H9 (cell line): Measurements from ENCODE around the gene SEMA7A. TPM values are rescaled to one million over a fixed set of nuclear protein-coding genes. Genes with fewer than 3 reads are reported as not detected.

Experiments used
- DNase-seq: peaks from one replicate; pipeline ENCODE4 v3.0.0-alpha.2; 2017
- H2AFZ ChIP-seq: one replicate; pipeline ENCODE4 v1.6.1; 2013; ENCODE audit warnings: mild to moderate bottlenecking, low read length, control low read depth, moderate library complexity
- H2AK5ac ChIP-seq: 2 replicates; pipeline ENCODE4 v1.6.1; 2013; ENCODE audit warnings: low read length, control low read depth, mixed read lengths; ENCODE audit not compliant: insufficient read length
- H2BK120ac ChIP-seq: one replicate; pipeline ENCODE4 v1.6.1; 2013; ENCODE audit warnings: low read depth, mild to moderate bottlenecking, low read length, control low read depth, inconsistent platforms; ENCODE audit not compliant: poor library complexity, severe bottlenecking
- H2BK12ac ChIP-seq: 2 replicates; pipeline ENCODE4 v1.6.1; 2013; ENCODE audit warnings: low read length, control low read depth, mixed read lengths, low read depth; ENCODE audit not compliant: insufficient read length
- H2BK15ac ChIP-seq: 2 replicates; pipeline ENCODE4 v1.6.1; 2013; ENCODE audit warnings: low read depth, low read length, control low read depth
- H2BK20ac ChIP-seq: one replicate; pipeline ENCODE4 v1.6.1; 2013; ENCODE audit warnings: low read depth, mild to moderate bottlenecking, low read length, control low read depth, inconsistent platforms; ENCODE audit not compliant: poor library complexity, severe bottlenecking
- H2BK5ac ChIP-seq: 2 replicates; pipeline ENCODE4 v1.6.1; 2013; ENCODE audit warnings: low read length, control low read depth, mixed read lengths; ENCODE audit not compliant: insufficient read length
- H3K14ac ChIP-seq: 2 replicates; pipeline ENCODE4 v1.6.1; 2013; ENCODE audit warnings: low read length, control low read depth; ENCODE audit not compliant: insufficient read depth
- H3K18ac ChIP-seq: 2 replicates; pipeline ENCODE4 v1.6.1; 2013; ENCODE audit warnings: low read depth, mild to moderate bottlenecking, mixed read lengths, low read length, control low read depth; ENCODE audit not compliant: insufficient read length
- H3K23ac ChIP-seq: 2 replicates; pipeline ENCODE4 v1.6.1; 2013; ENCODE audit warnings: low read length, control low read depth, mixed read lengths, low read depth; ENCODE audit not compliant: insufficient read length
- H3K23me2 ChIP-seq: 2 replicates; pipeline ENCODE4 v1.6.1; 2013; ENCODE audit warnings: low read depth, mild to moderate bottlenecking, mixed read lengths, low read length, control low read depth; ENCODE audit not compliant: insufficient read length, poor library complexity, severe bottlenecking
- H3K27ac ChIP-seq: 2 replicates; pipeline ENCODE4 v1.5.1; 2013; ENCODE audit warnings: low read length, control low read depth, mixed read lengths, low read depth; ENCODE audit not compliant: insufficient read length
- H3K27me3 ChIP-seq: 2 replicates; pipeline ENCODE4 v1.6.1; 2013; ENCODE audit warnings: low read length, control low read depth, inconsistent platforms; ENCODE audit not compliant: insufficient read depth
- H3K4ac ChIP-seq: 2 replicates; pipeline ENCODE4 v1.6.1; 2013; ENCODE audit warnings: low read depth, mild to moderate bottlenecking, control low read depth, inconsistent platforms, low read length, moderate library complexity
- H3K4me1 ChIP-seq: 2 replicates; pipeline ENCODE4 v1.6.1; 2013; ENCODE audit warnings: low read length, control low read depth, inconsistent platforms; ENCODE audit not compliant: insufficient read depth
- H3K4me2 ChIP-seq: 2 replicates; pipeline ENCODE4 v1.6.1; 2013; ENCODE audit warnings: low read length, control low read depth, mixed read lengths; ENCODE audit not compliant: insufficient read length, insufficient read depth
- H3K56ac ChIP-seq: 2 replicates; pipeline ENCODE4 v1.6.1; 2013; ENCODE audit warnings: low read depth, mild to moderate bottlenecking, mixed read lengths, low read length, control low read depth; ENCODE audit not compliant: insufficient read length
- H3K79me1 ChIP-seq: 2 replicates; pipeline ENCODE4 v1.6.1; 2013; ENCODE audit warnings: low read depth, mild to moderate bottlenecking, moderate library complexity, low read length, control low read depth, inconsistent platforms; ENCODE audit not compliant: insufficient read depth, poor library complexity, severe bottlenecking
- H3K79me2 ChIP-seq: 2 replicates; pipeline ENCODE4 v1.6.1; 2013; ENCODE audit warnings: low read length, control low read depth, inconsistent platforms; ENCODE audit not compliant: insufficient read depth
- H3K9ac ChIP-seq: 2 replicates; pipeline ENCODE4 v1.6.1; 2013; ENCODE audit warnings: low read length, control low read depth, mixed read lengths; ENCODE audit not compliant: insufficient read length; ENCODE audit errors: extremely low read depth
- H3K9me3 ChIP-seq: one replicate; pipeline ENCODE4 v1.6.1; 2013; ENCODE audit warnings: low read depth, low read length, inconsistent platforms; ENCODE audit not compliant: control insufficient read depth
- H3T11ph ChIP-seq: one replicate; pipeline ENCODE4 v1.6.1; 2013; ENCODE audit warnings: mild to moderate bottlenecking, low read length, control low read depth, inconsistent platforms
- H4K20me1 ChIP-seq: one replicate; pipeline ENCODE4 v1.6.1; 2013; ENCODE audit not compliant: control insufficient read depth, insufficient read length, insufficient read depth
- H4K5ac ChIP-seq: 2 replicates; pipeline ENCODE4 v1.6.1; 2013; ENCODE audit warnings: low read depth, mild to moderate bottlenecking, mixed read lengths, low read length, control low read depth; ENCODE audit not compliant: insufficient read length
- H4K8ac ChIP-seq: replicated peaks from 2 replicates; pipeline ENCODE4 v1.6.1; 2013; ENCODE audit warnings: low read length, control low read depth, mixed read lengths, low read depth; ENCODE audit not compliant: insufficient read length
- H4K91ac ChIP-seq: 2 replicates; pipeline ENCODE4 v1.6.1; 2013; ENCODE audit warnings: low read depth, mild to moderate bottlenecking, moderate library complexity, mixed read lengths, low read length, control low read depth; ENCODE audit not compliant: insufficient read length
- H3K27ac Mint-ChIP-seq, 3 experiments: 2 replicates in 2 of 3; 3 replicates in 1 of 3; pipeline ENCODE4 v1.8.0; 2020 to 2021; ENCODE audit warnings: mixed read lengths in 3 of 3, mild to moderate bottlenecking in 1 of 3, moderate library complexity in 1 of 3
- H3K27me3 Mint-ChIP-seq: 2 replicates; pipeline ENCODE4 v1.8.0; 2021; ENCODE audit warnings: low read depth, mild to moderate bottlenecking, moderate library complexity, mixed read lengths
- H3K36me3 Mint-ChIP-seq, 3 experiments: 2 replicates in 2 of 3; 3 replicates in 1 of 3; pipeline ENCODE4 v1.8.0; 2020 to 2021; ENCODE audit warnings: low read depth in 3 of 3, mixed read lengths in 3 of 3; ENCODE audit not compliant: insufficient read depth in 1 of 3
- H3K4me1 Mint-ChIP-seq, 2 experiments: 2 replicates each; pipeline ENCODE4 v1.8.0; 2020; ENCODE audit warnings: mixed read lengths in 2 of 2
- H3K4me3 Mint-ChIP-seq, 2 experiments: 2 replicates in 1 of 2; 3 replicates in 1 of 2; pipeline ENCODE4 v1.8.0; 2020 to 2021; ENCODE audit warnings: mild to moderate bottlenecking in 2 of 2, mixed read lengths in 2 of 2, moderate library complexity in 1 of 2
- H3K9me3 Mint-ChIP-seq, 2 experiments: 2 replicates in 1 of 2; 3 replicates in 1 of 2; pipeline ENCODE4 v1.8.0; 2020; ENCODE audit warnings: mild to moderate bottlenecking in 2 of 2, mixed read lengths in 2 of 2, moderate library complexity in 1 of 2
- WGBS: extraction: QIAGEN DNeasy Blood & Tissue Kit; methylation state at CpG from one replicate; pipeline ENCODE4 v1.1.7; 2013; ENCODE audit warnings: missing lambda C conversion rate, low lambda C conversion rate, mixed read lengths; ENCODE audit not compliant: insufficient read length; ENCODE audit errors: extremely low coverage; 5-methylcytosine and 5-hydroxymethylcytosine counted together
- total RNA-seq: library from RNA; stranded (reverse); gene quantifications from 2 replicates; pipeline ENCODE4 v1.2.1, GENCODE V29; 2021
- TF ChIP-seq, protein P1 (sequence below): fragments of 200-600 bp; sonication (generic); conservative IDR thresholded peaks from 3 replicates; pipeline ENCODE4 v1.8.0; 2021; ENCODE audit warnings: antibody characterized with exemption, mild to moderate bottlenecking

SEMA7A gene
- total RNA-seq, 1 experiment from 2014 or later = 5.7 TPM

GRCh38 chr15:74460871-74461846 lies 27.4 kb upstream of the SEMA7A start, which contains the start of gene UBL7:
TSS of gene UBL7 (minus strand) at chr15:74461160. CDS start at chr15:74458867, 2,293 bp downstream.
- H2AK5ac ChIP-seq = no peak within 1 kb of the TSS
- H3K36me3 Mint-ChIP-seq = peaks cover 24 to 48% (median 26%) of the 10 kb centered on the region in 3 experiments

More at GRCh38 chr15:74460871-74461846, 27.4 kb upstream of the SEMA7A start, which contains the start of gene UBL7:
- Mint-ChIP-seq H3K9me3 (peaks cover 8 to 11% of the 10 kb centered on the region in 2 experiments), H3K4me3 (peak within 1 kb of the TSS; percentile 94 to 98), H3K27ac (peak within 1 kb of the TSS; percentile 97 to 98 (median 97)), H3K27me3 (no peaks in the 10 kb centered on the region), H3K4me1 (peaks cover 22 to 25% of the 10 kb centered on the region in 2 experiments)
- no peak within 1 kb of the TSS for H2BK15ac ChIP-seq
- H3K56ac ChIP-seq = peak within 1 kb of the TSS; percentile 78
- TF ChIP-seq, protein P1, sequence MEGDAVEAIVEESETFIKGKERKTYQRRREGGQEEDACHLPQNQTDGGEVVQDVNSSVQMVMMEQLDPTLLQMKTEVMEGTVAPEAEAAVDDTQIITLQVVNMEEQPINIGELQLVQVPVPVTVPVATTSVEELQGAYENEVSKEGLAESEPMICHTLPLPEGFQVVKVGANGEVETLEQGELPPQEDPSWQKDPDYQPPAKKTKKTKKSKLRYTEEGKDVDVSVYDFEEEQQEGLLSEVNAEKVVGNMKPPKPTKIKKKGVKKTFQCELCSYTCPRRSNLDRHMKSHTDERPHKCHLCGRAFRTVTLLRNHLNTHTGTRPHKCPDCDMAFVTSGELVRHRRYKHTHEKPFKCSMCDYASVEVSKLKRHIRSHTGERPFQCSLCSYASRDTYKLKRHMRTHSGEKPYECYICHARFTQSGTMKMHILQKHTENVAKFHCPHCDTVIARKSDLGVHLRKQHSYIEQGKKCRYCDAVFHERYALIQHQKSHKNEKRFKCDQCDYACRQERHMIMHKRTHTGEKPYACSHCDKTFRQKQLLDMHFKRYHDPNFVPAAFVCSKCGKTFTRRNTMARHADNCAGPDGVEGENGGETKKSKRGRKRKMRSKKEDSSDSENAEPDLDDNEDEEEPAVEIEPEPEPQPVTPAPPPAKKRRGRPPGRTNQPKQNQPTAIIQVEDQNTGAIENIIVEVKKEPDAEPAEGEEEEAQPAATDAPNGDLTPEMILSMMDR = peak; percentile 33; the same call in 2 of the 3 replicates
- H4K8ac ChIP-seq = no peak within 1 kb of the TSS
- no peaks in the 10 kb centered on the region for H3K27me3 ChIP-seq
- peak within 1 kb of the TSS; percentile 80 for H3K14ac ChIP-seq
- H3K79me1 ChIP-seq = no peaks in the 10 kb centered on the region
- H2BK120ac ChIP-seq = no peak within 1 kb of the TSS
- peak within 1 kb of the TSS; percentile 25 for H2AFZ ChIP-seq
- no peaks in the 10 kb centered on the region for H3K9me3 ChIP-seq
- peak within 1 kb of the TSS; percentile 68 for H3K18ac ChIP-seq
- H3K4ac ChIP-seq = no peak within 1 kb of the TSS
- no peak within 1 kb of the TSS for H4K91ac ChIP-seq
- H2BK20ac ChIP-seq = no peak within 1 kb of the TSS
- no peak within 1 kb of the TSS for H4K5ac ChIP-seq
- no peaks in the 10 kb centered on the region for H3K4me1 ChIP-seq
- peak within 1 kb of the TSS; percentile 89 for H3K27ac ChIP-seq
- no CpG with 5 or more reads among the region's 54 CpGs for WGBS
- no peak within 1 kb of the TSS for H2BK5ac ChIP-seq
- no peaks in the 10 kb centered on the region for H3K79me2 ChIP-seq
- peak within 1 kb of the TSS; percentile 95 for H3K4me2 ChIP-seq
- H2BK12ac ChIP-seq = no peak within 1 kb of the TSS
- H3K9ac ChIP-seq = peak within 1 kb of the TSS; percentile 84
- no peak within 1 kb of the TSS for H3K23ac ChIP-seq
- no peak within 1 kb of the TSS for H3T11ph ChIP-seq
- no peaks in the 10 kb centered on the region for H4K20me1 ChIP-seq
- peak; percentile 99 for DNase-seq
- H3K23me2 ChIP-seq = peaks cover 11% of the 10 kb centered on the region
